HG02870 (cell line): Measurements from ENCODE around the gene VWA5A.
"Not testable (repeated sequence)": the region's sequence is repeated elsewhere in the genome, so short reads cannot be mapped to it uniquely, and the experiment has no call there.

Experiments
- ATAC-seq: cut with Tn5 transposase; IDR thresholded peaks from one replicate; pipeline ENCODE4 v1.9.1; 2021; ENCODE audit warnings: mild to moderate bottlenecking, moderate library complexity; ENCODE audit not compliant: unreplicated experiment

VWA5A gene

GRCh38 chr11:124093330-124093729 is 21.9 kb upstream of the VWA5A start:
- no peak for ATAC-seq

GRCh38 chr11:124094731-124095130 is 20.5 kb upstream of the VWA5A start:
- no peak for ATAC-seq

GRCh38 chr11:124096364-124096763 is 18.9 kb upstream of the VWA5A start:
- ATAC-seq: no peak

- no peak for ATAC-seq
Measured at GRCh38 chr11:124098141-124098540, 17.1 kb upstream of the VWA5A start.

GRCh38 chr11:124101737-124102136 is 13.5 kb upstream of the VWA5A start:
- no peak for ATAC-seq

- peak; percentile 69 for ATAC-seq
Measured at GRCh38 chr11:124108156-124108555, 7.1 kb upstream of the VWA5A start.

GRCh38 chr11:124109377-124109776 is 5.9 kb upstream of the VWA5A start:
- ATAC-seq: peak; percentile 57

- no peak for ATAC-seq
Measured at GRCh38 chr11:124110201-124110600, 5.0 kb upstream of the VWA5A start.

- ATAC-seq: no peak
Measured at GRCh38 chr11:124113890-124114289, 1.4 kb upstream of the VWA5A start.

- peak; percentile 29 for ATAC-seq
Measured at GRCh38 chr11:124115782-124116616, 749 bp downstream of the VWA5A start.

GRCh38 chr11:124119103-124119502 is 3.9 kb downstream of the VWA5A start:
- no peak for ATAC-seq

- ATAC-seq: no peak
Measured at GRCh38 chr11:124120891-124121290, 5.6 kb downstream of the VWA5A start.

GRCh38 chr11:124122123-124122522 is 6.9 kb downstream of the VWA5A start:
- no peak for ATAC-seq

- ATAC-seq: no peak
Measured at GRCh38 chr11:124123622-124124021, 8.4 kb downstream of the VWA5A start.

GRCh38 chr11:124127134-124127533 is 11.9 kb downstream of the VWA5A start:
- not testable (repeated sequence) for ATAC-seq

GRCh38 chr11:124143034-124143433 is 27.8 kb downstream of the VWA5A start:
- ATAC-seq: no peak

GRCh38 chr11:124147951-124148350 is 32.7 kb downstream of the VWA5A start:
- ATAC-seq: no peak

- no peak for ATAC-seq
Measured at GRCh38 chr11:124150684-124151083, 35.4 kb downstream of the VWA5A start.

- ATAC-seq: no peak
Measured at GRCh38 chr11:124152770-124153407, 37.6 kb downstream of the VWA5A start.

- no peak for ATAC-seq
Measured at GRCh38 chr11:124153821-124154220, 38.6 kb downstream of the VWA5A start.

- no peak for ATAC-seq
Measured at GRCh38 chr11:124159481-124159880, 44.2 kb downstream of the VWA5A start.

- no peak for ATAC-seq
Measured at GRCh38 chr11:124160986-124161385, 45.7 kb downstream of the VWA5A start.
